ENCODE data around the gene CHFR. TPM values are rescaled to one million over a fixed set of nuclear protein-coding genes. Genes with fewer than 3 reads are reported as not detected.
"Not testable (repeated sequence)": the region's sequence is repeated elsewhere in the genome, so short reads cannot be mapped to it uniquely, and the experiment has no call there.

The CHFR gene
- polyA plus RNA-seq, 1 experiment, result 41.6 TPM

- CTCF ChIA-PET, result interaction anchor here (0.6 kb wide), 1 partner anchor 49 kb away, joined by 4 read pairs; no protein-coding TSS in a partner anchor
- TF ChIP-seq, protein P1, sequence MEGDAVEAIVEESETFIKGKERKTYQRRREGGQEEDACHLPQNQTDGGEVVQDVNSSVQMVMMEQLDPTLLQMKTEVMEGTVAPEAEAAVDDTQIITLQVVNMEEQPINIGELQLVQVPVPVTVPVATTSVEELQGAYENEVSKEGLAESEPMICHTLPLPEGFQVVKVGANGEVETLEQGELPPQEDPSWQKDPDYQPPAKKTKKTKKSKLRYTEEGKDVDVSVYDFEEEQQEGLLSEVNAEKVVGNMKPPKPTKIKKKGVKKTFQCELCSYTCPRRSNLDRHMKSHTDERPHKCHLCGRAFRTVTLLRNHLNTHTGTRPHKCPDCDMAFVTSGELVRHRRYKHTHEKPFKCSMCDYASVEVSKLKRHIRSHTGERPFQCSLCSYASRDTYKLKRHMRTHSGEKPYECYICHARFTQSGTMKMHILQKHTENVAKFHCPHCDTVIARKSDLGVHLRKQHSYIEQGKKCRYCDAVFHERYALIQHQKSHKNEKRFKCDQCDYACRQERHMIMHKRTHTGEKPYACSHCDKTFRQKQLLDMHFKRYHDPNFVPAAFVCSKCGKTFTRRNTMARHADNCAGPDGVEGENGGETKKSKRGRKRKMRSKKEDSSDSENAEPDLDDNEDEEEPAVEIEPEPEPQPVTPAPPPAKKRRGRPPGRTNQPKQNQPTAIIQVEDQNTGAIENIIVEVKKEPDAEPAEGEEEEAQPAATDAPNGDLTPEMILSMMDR (IDR thresholded peaks at IDR 0.05; ENCODE audit: insufficient read depth, low read depth, low read length), result no peak
Observed at GRCh38 chr12:132847363-132848356, 39.7 kb downstream of the CHFR start.

DNA sequence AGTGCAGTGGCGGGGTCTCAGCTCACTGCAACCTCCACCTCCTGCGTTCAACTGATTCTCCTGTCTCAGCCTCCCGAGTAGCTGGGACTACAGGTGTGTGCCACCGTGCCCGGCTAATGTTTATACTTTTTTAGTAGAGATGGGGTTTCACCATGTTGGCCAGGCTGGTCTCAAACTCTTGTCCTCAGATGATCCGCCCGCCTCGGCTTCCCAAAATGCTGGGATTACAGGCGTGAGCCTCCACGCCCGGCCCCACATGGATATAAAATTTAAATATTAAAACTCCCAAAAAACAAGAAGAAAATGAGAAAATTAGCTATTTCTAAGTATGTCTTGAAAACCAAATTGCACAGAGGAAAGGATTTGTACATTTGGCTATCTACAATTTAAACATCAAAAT, 42.7 kb downstream of the CHFR start:
- CTCF ChIA-PET, result not testable (repeated sequence)
- H3K36me3 ChIP-seq (ENCODE audit: control insufficient read depth, insufficient read depth, low read length), result peaks cover 39% of the 10 kb centered on the region

More at GRCh38 chr12:132847363-132848356, 39.7 kb downstream of the CHFR start:
- H3K36me3 ChIP-seq (ENCODE audit: control insufficient read depth, insufficient read depth, low read length), result peaks cover 36% of the 10 kb centered on the region
- H3K27me3 ChIP-seq (ENCODE audit: control insufficient read depth, insufficient read depth, low read length), result no peaks in the 10 kb centered on the region
- POLR2A ChIA-PET, result no interaction called here
- no peak for DNase-seq (ENCODE audit: low read depth)
- H3K4me3 ChIP-seq (ENCODE audit: low read depth, low read length), result no peak overlapping the region

GRCh38 chr12:132842449-132843045, 44.9 kb downstream of the CHFR start:
- POLR2A ChIA-PET, result no interaction called here
- H3K4me3 ChIP-seq (ENCODE audit: low read depth, low read length), result no peak overlapping the region
- TF ChIP-seq, protein P1 (IDR thresholded peaks at IDR 0.05; ENCODE audit: insufficient read depth, low read depth, low read length), result no peak
- H3K27me3 ChIP-seq (ENCODE audit: control insufficient read depth, insufficient read depth, low read length), result no peaks in the 10 kb centered on the region
- DNase-seq (ENCODE audit: low read depth), result no peak
- peaks cover 33% of the 10 kb centered on the region for H3K36me3 ChIP-seq (ENCODE audit: control insufficient read depth, insufficient read depth, low read length)
- CTCF ChIA-PET, result no interaction called here

More for the DNA sequence above, 42.7 kb downstream of the CHFR start:
- POLR2A ChIA-PET; H3K4me3 ChIP-seq (ENCODE audit: low read depth, low read length); DNase-seq (ENCODE audit: low read depth); H3K27me3 ChIP-seq (ENCODE audit: control insufficient read depth, insufficient read depth, low read length): not testable (repeated sequence)

- peaks cover 29% of the 10 kb centered on the region for H3K36me3 ChIP-seq (ENCODE audit: control insufficient read depth, insufficient read depth, low read length)
- ChIA-PET POLR2A (no interaction called here), CTCF (no interaction called here)
- no peaks in the 10 kb centered on the region for H3K27me3 ChIP-seq (ENCODE audit: control insufficient read depth, insufficient read depth, low read length)
- no peak for DNase-seq (ENCODE audit: low read depth)
- TF ChIP-seq, protein P1 (IDR thresholded peaks at IDR 0.05; ENCODE audit: insufficient read depth, low read depth, low read length), result no peak
- no peak overlapping the region for H3K4me3 ChIP-seq (ENCODE audit: low read depth, low read length)
Observed at GRCh38 chr12:132841151-132841550, 46.3 kb downstream of the CHFR start.

- POLR2A ChIA-PET, result no interaction called here
- H3K36me3 ChIP-seq (ENCODE audit: control insufficient read depth, insufficient read depth, low read length), result peaks cover 24% of the 10 kb centered on the region
- TF ChIP-seq, protein P1 (IDR thresholded peaks at IDR 0.05; ENCODE audit: insufficient read depth, low read depth, low read length), result no peak
Observed at GRCh38 chr12:132840536-132840935, 46.9 kb downstream of the CHFR start.

More at GRCh38 chr12:132840536-132840935, 46.9 kb downstream of the CHFR start:
- CTCF ChIA-PET, result no interaction called here
- Histone ChIP-seq H3K27me3 (ENCODE audit: control insufficient read depth, insufficient read depth, low read length) (no peaks in the 10 kb centered on the region), H3K4me3 (ENCODE audit: low read depth, low read length) (no peak overlapping the region)
- no peak for DNase-seq (ENCODE audit: low read depth)

Data from BJ (cell line).